GM08714 (cell line): Measurements from ENCODE around the gene RNF212.

Source experiments
- H3K4me3 ChIP-seq: fragments of 200-500 bp; sonication (Bioruptor generic); 2 replicates; pipeline ENCODE4 v1.5.1; 2014; ENCODE audit warnings: mild to moderate bottlenecking, low read length, inconsistent platforms
- ZNF274 ChIP-seq: IDR thresholded peaks from 2 replicates; pipeline ENCODE4 v1.6.1; 2012; ENCODE audit warnings: mild to moderate bottlenecking, low read depth, low read length

RNF212 gene

DNA sequence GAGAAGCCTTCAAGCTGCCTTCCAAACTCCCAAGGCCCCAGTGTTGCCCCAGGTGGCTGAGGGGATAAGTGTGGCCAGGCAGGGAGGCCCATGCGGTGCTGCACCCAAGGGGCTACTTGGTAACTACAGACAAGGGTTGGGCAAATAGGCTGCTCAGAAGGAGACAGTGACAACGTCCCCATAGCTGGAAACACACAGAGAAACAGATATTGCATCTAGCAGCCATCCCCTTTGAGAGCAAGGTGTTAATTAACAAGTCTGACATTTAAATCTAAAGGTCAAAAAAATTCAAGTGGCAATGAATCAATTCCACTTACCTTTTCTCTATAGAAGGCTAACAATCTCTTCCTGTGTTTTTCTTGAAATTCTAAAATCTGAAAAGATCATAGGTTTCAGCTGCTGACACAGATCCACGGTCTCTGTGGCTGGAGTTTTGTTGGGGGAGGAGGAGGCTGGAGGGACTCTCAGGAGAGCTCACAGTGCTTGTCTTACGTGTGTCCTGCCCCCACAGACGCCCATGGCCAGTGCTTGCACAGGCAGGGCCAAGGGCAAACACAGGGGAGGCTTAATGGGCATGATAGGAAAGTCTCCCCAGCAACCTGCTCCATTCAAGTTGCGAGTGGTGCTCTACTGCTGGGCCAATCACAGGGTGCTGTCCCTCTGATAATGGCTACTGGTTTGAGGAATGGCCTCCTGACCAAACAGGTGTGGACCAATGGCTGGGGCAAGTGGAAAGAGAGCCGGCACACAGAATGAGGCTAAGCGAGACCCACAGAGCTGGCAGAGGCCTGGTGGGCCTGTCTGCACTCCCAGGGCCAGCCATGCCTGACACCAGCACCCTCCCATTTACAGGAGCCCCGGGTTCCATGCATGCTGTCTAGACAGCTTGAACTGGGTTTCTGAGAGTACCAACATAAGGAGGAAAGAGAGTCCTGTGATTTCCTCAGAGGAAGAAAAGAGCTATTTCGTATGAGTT is 22.6 kb downstream of the RNF212 start:
- no peak for TF ChIP-seq ZNF274
- H3K4me3 ChIP-seq = no peak overlapping the region

DNA sequence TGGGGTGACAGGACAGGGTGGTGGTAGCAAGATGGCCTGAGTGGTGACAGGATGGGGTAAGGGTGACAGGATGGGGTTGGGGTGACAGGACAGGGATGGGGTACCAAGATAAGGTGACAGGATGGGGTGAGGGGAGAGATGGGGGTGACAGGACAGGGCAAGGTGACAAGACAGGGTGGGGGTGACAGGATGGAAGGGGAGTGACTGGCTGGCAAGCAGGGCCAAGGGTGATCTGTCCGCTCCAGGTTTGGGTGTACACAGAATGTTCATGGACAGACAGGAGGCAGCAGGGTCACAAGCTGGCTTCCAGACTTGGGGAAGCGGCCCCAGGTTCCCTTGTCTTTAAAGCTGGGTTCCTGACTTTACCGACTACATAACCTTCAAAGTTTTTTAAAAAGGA is 23.3 kb downstream of the RNF212 start:
- TF ChIP-seq ZNF274 = no peak
- H3K4me3 ChIP-seq = no peak overlapping the region

DNA sequence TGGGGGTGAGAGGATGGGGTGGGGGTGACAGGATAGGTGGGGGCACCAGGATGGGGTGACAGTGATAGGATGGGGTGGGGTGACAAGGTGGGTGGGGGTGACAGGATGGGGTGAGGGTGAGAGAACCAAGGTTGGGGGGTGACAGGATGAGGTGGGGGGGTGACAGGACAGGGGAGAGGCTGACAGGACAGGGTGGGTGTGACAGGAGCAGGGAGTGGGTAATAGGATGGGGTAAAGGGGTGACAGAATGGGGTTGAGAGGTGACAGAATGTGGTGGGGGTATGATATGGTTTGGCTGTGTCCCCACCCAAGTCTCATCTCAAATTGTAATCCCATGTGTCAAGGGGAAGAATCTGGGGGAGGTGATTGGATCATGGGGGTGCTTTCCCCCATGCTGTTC is 26.0 kb downstream of the RNF212 start:
- no peak overlapping the region for H3K4me3 ChIP-seq
- no peak for TF ChIP-seq ZNF274

DNA sequence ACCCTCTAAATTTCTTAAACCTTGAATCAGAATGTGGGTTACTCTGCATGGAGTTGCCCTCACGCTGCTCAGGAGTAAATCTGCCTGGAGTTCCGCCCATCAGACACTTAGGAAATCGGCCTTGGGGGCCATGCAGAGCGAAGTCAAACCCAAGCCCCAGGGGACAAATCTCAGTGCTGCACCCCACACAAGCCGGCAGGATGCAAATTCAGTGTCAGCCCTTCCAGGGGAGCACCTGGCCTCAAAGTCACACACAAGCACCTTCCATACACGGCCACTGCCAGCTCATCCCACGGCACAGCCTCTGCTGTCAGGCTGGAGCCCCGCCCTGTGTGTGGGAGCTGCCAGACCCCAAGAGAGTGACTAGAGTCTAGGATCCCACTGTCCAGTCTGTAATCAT is 27.4 kb downstream of the RNF212 start:
- no peak overlapping the region for H3K4me3 ChIP-seq
- TF ChIP-seq ZNF274 = no peak

DNA sequence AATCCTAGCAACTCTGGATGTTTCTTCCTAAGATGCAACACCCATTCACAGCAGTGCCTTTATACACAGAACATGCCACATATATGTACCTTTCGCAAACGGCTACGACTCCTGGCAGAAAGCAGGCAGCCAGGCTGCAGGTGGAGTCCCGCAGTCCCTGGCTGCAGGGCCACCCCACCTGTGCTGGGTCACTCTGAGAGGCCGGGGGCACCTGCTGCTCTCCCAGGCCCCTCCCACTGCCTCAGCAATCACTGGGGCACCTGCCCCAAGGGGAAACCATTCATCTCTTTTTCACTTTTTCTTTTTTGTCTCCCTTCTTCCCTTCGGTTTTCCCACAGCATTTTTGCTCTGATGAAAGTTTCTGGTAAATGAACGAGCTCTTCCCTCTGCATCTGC is 28.0 kb downstream of the RNF212 start:
- no peak overlapping the region for H3K4me3 ChIP-seq
- TF ChIP-seq ZNF274 = no peak

DNA sequence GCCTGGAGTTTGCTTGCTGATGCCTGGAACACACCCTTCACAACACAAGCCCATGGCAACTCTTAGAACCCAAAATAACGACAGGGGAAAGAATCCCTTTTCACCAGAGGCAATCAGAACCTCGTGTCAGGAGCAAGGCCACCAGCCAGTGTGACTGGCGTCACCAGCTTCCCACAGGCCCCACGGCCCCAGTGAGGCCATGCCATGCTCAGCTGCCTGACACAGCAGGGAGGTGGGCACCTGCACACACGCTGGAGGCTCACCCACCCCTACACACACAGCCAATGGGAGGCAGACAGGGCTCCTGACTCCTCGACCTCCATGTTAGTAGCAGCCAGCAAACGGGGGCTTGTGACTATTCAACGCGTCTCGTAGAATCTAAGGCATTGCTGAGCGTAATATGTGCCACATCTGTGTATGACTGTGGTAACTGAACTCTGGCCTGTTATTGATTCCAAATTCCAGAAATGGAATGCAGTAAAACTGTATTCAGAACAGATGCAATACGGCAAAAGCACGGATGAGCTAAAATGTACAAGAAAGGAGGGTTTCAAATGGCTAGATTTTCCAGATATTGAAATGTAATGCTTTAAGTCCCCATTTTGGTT is 28.5 kb downstream of the RNF212 start:
- H3K4me3 ChIP-seq = no peak overlapping the region
- TF ChIP-seq ZNF274 = no peak

DNA sequence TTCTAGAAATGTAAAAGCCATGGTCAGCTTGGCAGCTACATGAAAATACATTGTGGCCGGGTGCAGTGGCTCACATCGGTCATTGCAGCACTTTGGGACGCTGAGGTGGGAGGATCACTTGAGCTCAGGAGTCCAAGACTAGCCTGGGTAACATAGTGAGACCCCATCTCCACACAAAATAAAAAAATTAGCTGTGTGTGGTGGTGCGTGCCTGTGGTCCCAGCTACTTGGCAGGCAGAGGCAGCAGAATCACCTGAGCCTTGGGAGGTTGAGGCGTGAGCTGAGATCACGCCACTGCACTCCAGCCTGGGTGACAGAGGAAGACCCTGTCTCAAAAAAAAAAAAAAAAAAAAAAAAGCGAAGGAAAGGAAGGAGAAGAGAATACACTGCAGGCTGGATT is 29.0 kb downstream of the RNF212 start:
- H3K4me3 ChIP-seq = no peak overlapping the region
- no peak for TF ChIP-seq ZNF274

DNA sequence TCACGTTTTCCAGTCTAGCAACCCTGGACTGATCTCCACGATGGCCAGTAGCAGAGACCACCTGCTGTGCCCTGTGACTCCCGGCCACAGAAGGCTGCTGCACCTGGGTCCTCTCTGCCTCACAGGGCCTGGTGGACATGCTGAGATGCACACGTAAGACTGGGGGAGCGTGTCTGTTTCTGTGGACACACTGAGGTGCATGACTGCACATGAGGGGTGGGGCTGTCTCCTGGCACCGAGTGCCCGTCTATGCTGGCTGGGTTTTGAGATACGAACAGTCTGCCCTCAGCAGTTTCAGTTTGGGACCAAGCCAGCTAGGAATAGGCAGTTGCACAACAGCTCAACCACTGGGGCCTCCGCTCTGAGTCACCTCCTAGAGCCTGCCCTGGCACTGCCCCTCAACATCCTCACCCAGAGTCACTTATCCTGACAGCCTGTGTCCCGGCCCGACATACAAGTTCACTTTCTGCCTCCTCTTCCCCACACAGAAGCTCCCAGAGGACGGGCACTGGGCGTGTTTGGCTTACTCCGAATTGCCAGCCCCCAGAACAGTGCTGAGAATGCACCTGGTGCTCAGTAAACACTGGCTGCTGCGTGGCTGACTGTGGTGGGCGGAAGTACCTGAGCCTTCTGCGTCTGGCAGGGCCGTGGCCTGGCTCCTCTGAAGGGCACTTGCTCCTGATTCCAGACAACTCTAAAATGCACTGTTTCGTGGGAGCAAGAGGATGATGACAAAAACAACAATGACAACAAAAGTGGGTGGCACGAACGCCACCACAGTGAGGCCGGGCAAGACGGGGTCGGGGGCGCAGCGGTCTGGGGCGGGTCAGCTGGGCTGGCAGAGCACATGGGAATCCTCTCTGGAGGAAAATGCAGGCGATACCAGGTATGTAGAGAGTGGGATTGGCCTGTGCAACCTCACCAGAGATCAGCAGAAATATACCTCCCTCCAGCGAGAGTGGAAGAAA is 30.9 kb downstream of the RNF212 start:
- TF ChIP-seq ZNF274 = no peak
- H3K4me3 ChIP-seq = no peak overlapping the region

DNA sequence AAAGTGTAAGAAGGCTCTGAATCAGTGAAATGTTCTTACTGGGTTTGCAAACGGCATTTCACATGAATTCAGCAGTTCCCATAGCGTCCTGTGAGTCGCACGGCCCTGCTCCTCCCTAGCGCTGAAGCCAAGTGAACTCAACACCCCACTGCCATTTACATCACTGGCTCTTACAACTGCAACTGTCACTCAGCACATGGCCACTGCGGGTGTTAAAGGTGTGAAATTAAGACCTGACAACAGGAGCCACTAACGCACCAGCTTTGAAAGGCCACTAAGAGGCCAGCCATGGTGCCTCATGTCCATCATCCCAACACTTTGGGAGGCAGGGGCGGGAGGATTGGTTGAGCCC is 31.7 kb downstream of the RNF212 start:
- TF ChIP-seq ZNF274 = no peak
- no peak overlapping the region for H3K4me3 ChIP-seq

DNA sequence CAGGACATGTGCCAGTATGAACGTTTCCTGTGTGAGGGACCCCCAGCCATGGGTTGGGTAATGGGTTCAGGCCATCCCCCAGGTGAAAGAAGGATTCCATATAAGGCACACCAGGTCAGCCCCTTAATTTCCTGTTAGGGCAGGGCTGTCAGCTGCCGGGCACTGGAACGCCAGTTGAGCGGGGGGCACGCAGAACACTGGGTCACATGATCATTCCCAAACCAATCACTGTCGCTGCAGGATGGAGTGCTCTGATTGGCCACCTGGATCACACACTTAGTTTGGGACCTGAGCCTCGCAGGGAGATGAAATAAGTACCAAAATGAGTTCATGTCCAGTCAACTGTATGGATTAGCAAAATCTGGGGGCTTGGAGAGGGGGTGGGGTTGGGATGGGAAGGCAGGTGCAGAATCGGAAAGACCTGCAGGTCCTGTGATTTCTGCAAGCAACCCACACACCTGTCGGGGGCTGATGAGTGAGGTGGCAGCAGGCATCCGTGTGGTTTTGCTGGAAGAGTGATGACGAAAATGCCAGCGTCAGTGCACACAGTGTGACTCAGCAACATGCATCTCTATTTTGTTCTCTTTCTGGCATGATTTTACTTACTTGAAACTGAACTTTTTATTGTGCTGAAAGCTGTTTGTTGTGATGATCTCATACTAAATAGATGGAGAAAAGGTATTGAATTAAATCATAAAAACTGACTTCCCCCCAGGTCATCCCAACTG is 32.2 kb downstream of the RNF212 start:
- no peak for TF ChIP-seq ZNF274
- no peak overlapping the region for H3K4me3 ChIP-seq

DNA sequence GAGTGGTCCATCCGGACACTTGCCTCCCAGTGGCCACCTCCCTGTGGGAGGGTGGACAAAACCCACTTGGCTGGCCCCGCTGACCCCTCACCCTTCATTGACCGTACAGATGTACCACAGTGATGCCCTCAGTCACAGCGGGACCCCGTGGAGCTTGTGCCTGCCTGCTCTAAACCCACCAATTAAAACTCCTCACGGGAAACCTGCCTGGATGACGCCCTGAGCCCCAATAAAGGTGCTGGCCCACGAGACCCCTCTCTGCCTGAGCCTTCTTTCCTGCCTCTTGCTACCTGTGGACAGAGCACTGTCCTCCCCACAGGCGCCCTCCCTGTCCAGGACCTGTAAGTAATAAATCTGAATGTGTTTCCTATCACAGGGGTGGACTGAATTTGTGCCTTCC is 32.9 kb downstream of the RNF212 start:
- TF ChIP-seq ZNF274 = no peak

DNA sequence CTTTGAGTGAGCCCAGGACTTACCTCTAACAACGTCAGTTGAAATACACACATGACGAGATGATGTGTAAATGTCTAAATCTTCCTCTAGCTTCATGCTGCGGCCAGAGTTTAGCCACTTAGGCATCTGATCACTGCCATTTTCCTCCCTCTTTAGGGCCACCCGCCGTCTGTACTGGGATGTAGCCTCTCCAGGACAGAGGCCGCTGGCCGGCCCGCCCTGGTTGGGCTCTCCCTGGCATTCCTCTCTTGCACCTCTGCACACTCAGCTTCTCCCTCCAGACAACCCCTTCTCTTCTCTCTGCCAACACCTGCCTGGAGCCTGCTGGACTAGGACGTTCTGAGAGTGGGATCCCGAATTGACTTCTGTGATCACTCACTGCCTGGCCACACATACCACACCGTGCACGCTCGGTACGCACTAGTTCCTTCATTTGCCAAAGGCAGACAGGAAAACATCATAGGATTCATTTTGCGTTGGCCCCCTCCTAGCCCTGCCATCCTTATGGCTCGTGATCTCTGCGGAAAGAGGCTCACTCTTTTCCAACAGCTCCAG is 33.6 kb downstream of the RNF212 start:
- no peak overlapping the region for H3K4me3 ChIP-seq
- no peak for TF ChIP-seq ZNF274

More for the DNA sequence above, 32.9 kb downstream of the RNF212 start:
- H3K4me3 ChIP-seq = no peak overlapping the region

DNA sequence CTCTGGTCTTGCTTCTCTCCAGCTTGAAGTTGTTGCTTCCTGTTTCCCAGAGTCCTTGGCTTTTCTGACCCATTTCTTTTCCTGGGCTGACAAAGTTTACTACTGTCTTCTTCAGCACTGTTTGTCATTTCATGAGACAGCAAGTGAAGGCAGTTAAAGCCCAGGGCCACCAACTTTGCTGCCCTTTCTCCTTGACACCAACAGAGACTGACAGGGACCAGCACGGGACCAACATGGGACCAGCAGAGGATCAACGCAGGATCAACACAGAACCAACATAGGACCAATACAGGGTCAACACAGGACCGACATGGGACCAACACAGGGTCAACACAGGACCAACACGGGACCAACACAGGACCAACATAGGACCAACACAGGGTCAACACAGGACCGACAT is 34.9 kb downstream of the RNF212 start:
- no peak overlapping the region for H3K4me3 ChIP-seq
- no peak for TF ChIP-seq ZNF274
